Hepatocyte (in vitro differentiated cells): Measurements from ENCODE around the gene GMIP. TPM values are rescaled to one million over a fixed set of nuclear protein-coding genes. Genes with fewer than 3 reads are reported as not detected.
A peak's percentile ranks its signal among the peaks of the same experiment; 100 is the strongest.

Source experiments
- DNase-seq: peaks from one replicate; pipeline ENCODE4 v3.0.0-alpha.2; 2016; ENCODE audit warnings: low spot score
- H2AFZ ChIP-seq: fragments of 200-600 bp; sonication (generic); 2 replicates; pipeline ENCODE4 v1.6.0; 2016; ENCODE audit warnings: antibody characterized with exemption, mild to moderate bottlenecking
- H3K27ac ChIP-seq: fragments of 200-600 bp; sonication (generic); 2 replicates; pipeline ENCODE4 v1.5.1; 2016; ENCODE audit warnings: mild to moderate bottlenecking
- H3K27me3 ChIP-seq: fragments of 200-600 bp; sonication (generic); 2 replicates; pipeline ENCODE4 v1.6.1; 2016
- H3K36me3 ChIP-seq: fragments of 200-600 bp; sonication (generic); replicated peaks from 2 replicates; pipeline ENCODE4 v1.5.1; 2016; ENCODE audit warnings: low read depth; ENCODE audit not compliant: insufficient read depth
- H3K4me1 ChIP-seq: fragments of 200-600 bp; sonication (generic); 2 replicates; pipeline ENCODE4 v1.5.1; 2016; ENCODE audit warnings: mild to moderate bottlenecking, moderate library complexity; ENCODE audit not compliant: insufficient read depth
- H3K4me2 ChIP-seq: fragments of 200-600 bp; sonication (generic); 2 replicates; pipeline ENCODE4 v1.6.0; 2016
- H3K4me3 ChIP-seq: fragments of 200-600 bp; sonication (generic); 2 replicates; pipeline ENCODE4 v1.5.1; 2016; ENCODE audit warnings: mild to moderate bottlenecking
- H3K79me2 ChIP-seq: fragments of 200-600 bp; sonication (generic); 2 replicates; pipeline ENCODE4 v1.6.0; 2017; ENCODE audit warnings: mild to moderate bottlenecking
- H3K9me2 ChIP-seq: fragments of 200-600 bp; sonication (generic); replicated peaks from 2 replicates; pipeline ENCODE4 v1.6.0; 2017; ENCODE audit warnings: mild to moderate bottlenecking; ENCODE audit not compliant: insufficient read depth
- H3K9me3 ChIP-seq: fragments of 200-600 bp; sonication (generic); 2 replicates; pipeline ENCODE4 v1.5.1; 2016; ENCODE audit warnings: low read depth, mild to moderate bottlenecking
- H4K20me1 ChIP-seq: fragments of 200-600 bp; sonication (generic); 2 replicates; pipeline ENCODE4 v1.6.0; 2016; ENCODE audit warnings: mild to moderate bottlenecking; ENCODE audit not compliant: insufficient read depth, poor library complexity, severe bottlenecking
- CTCF ChIP-seq: fragments of 200-600 bp; sonication (generic); IDR thresholded peaks from 2 replicates; pipeline ENCODE4 v1.5.1; 2016; ENCODE audit warnings: antibody characterized with exemption, mild to moderate bottlenecking; ENCODE audit not compliant: poor library complexity
- EZH2 ChIP-seq: fragments of 200-600 bp; sonication (generic); IDR thresholded peaks from 2 replicates; pipeline ENCODE4 v1.6.1; 2016; ENCODE audit warnings: antibody characterized with exemption, mild to moderate bottlenecking, borderline replicate concordance
- EZH2phosphoT487 ChIP-seq: fragments of 200-600 bp; sonication (generic); IDR thresholded peaks from one replicate; pipeline ENCODE4 v1.6.1; 2018; ENCODE audit warnings: antibody characterized with exemption, mild to moderate bottlenecking, low read depth, moderate library complexity; ENCODE audit not compliant: unreplicated experiment, severe bottlenecking
- WGBS: methylation state at CpG from one replicate; pipeline ENCODE4 v1.1.6; 2016; ENCODE audit warnings: low lambda C conversion rate; ENCODE audit errors: missing lambda C conversion rate; 5-methylcytosine and 5-hydroxymethylcytosine counted together
- polyA plus RNA-seq: library from polyadenylated mRNA; unstranded; fragments of >200 nt; fragmentation: Nextera tagmentation; extraction: Ambion mirVana; gene quantifications from 2 replicates; pipeline ENCODE4 v1.2.1, GENCODE V29; 2016
- total RNA-seq: library from RNA; depleted of rRNA; stranded (reverse); fragments of >200 nt; gene quantifications from 2 replicates; pipeline ENCODE4 v1.2.3, GENCODE V29; 2014

GMIP gene
- total and polyA plus RNA-seq, 2 experiments from 2014 or later = 5.6 to 13.0 TPM

DNA sequence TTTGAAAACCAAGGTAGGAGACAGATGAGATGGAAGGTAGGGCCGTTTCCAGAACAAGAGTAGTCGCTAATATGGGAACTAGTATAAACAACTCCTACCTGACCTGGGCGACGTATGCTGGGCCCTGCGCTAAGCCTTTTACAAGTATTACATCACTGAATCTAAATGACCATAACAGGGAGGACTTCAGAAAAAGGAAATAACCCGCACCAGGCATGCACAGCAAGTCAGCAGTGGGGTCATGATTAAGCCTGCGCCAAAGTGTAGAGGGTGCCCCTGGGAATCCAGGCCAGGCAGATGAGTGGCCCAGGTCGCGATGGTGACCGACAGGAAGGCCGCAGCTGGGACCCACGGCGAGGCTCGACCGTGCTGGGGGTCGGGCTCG is 19.4 kb upstream of the GMIP start:
- Histone ChIP-seq H2AFZ (peak overlapping the region; percentile 48), H3K27ac (peak overlapping the region; percentile 84), H4K20me1 (peaks cover 17% of the 10 kb centered on the region), H3K9me2 (no peaks in the 10 kb centered on the region), H3K4me3 (peak overlapping the region; percentile 80), H3K9me3 (no peaks in the 10 kb centered on the region), H3K4me2 (peak overlapping the region; percentile 95), H3K27me3 (no peaks in the 10 kb centered on the region), H3K36me3 (no peaks in the 10 kb centered on the region), H3K4me1 (peaks cover 11% of the 10 kb centered on the region), H3K79me2 (peaks cover 37% of the 10 kb centered on the region)
- no peak for DNase-seq
- no peak for TF ChIP-seq EZH2
- no peak for TF ChIP-seq EZH2phosphoT487
- TF ChIP-seq CTCF = no peak
- WGBS = 11% methylated on average over 17 of the region's 17 CpGs

- H2AFZ ChIP-seq = no peak overlapping the region
- no peaks in the 10 kb centered on the region for H3K36me3 ChIP-seq
- H3K4me3 ChIP-seq = peak overlapping the region; percentile 80
- no peak for DNase-seq
- H3K27me3 ChIP-seq = no peaks in the 10 kb centered on the region
- peak overlapping the region; percentile 84 for H3K27ac ChIP-seq
- H3K9me2 ChIP-seq = no peaks in the 10 kb centered on the region
- no peaks in the 10 kb centered on the region for H3K9me3 ChIP-seq
- peaks cover 11% of the 10 kb centered on the region for H3K4me1 ChIP-seq
- H4K20me1 ChIP-seq = peaks cover 17% of the 10 kb centered on the region
- 78% methylated on average over 8 of the region's 8 CpGs for WGBS
- peaks cover 37% of the 10 kb centered on the region for H3K79me2 ChIP-seq
- peak overlapping the region; percentile 95 for H3K4me2 ChIP-seq
- TF ChIP-seq CTCF = no peak
- no peak for TF ChIP-seq EZH2phosphoT487
- no peak for TF ChIP-seq EZH2
Observed at GRCh38 chr19:19662344-19662743, 18.9 kb upstream of the GMIP start.

DNA sequence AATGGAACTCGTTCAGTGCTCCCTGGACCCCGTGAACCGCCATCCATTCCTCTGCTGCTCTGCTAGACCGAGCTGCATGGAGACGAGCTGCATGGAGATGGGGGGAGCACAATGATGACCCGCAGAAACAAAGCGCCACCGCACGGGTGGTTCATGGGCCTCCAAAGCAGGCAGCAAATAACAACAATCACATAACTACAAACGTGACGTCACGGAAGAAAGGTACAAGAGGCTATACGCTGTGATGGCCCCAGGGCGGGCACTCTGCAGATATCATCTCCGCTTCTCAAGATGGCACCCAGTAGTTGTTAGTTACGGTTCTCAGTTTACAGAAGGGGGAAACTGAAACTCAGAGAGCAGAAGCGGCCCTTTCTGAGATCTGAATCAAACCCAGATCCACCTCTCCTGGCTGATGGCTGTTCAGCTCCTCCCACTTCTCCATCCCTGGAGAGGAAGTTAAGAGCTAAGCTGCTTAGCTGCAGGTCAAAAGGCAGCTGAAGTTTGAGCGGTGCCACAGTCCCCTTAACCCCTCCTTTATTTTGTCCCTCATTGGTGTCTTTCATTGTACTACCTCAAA is 18.3 kb upstream of the GMIP start:
- no peak for DNase-seq
- H3K4me3 ChIP-seq = no peak overlapping the region
- peaks cover 37% of the 10 kb centered on the region for H3K79me2 ChIP-seq
- H3K4me1 ChIP-seq = peaks cover 11% of the 10 kb centered on the region
- H3K27ac ChIP-seq = no peak overlapping the region
- no peaks in the 10 kb centered on the region for H3K27me3 ChIP-seq
- WGBS = 80% methylated on average over 18 of the region's 18 CpGs
- no peak for TF ChIP-seq EZH2phosphoT487
- no peak for TF ChIP-seq EZH2
- no peak for TF ChIP-seq CTCF
- H4K20me1 ChIP-seq = peaks cover 17% of the 10 kb centered on the region
- H3K4me2 ChIP-seq = peak overlapping the region; percentile 95
- no peak overlapping the region for H2AFZ ChIP-seq
- H3K36me3 ChIP-seq = no peaks in the 10 kb centered on the region
- H3K9me3 ChIP-seq = no peaks in the 10 kb centered on the region
- no peaks in the 10 kb centered on the region for H3K9me2 ChIP-seq
